GM19395 (cell line): Measurements from ENCODE around the gene CLASP1.
"Not testable (repeated sequence)": the region's sequence is repeated elsewhere in the genome, so short reads cannot be mapped to it uniquely, and the experiment has no call there.

Experiments
- ATAC-seq: cut with Tn5 transposase; IDR thresholded peaks from one replicate; pipeline ENCODE4 v1.9.1; 2021; ENCODE audit warnings: mild to moderate bottlenecking, moderate library complexity; ENCODE audit not compliant: unreplicated experiment

The CLASP1 gene

GRCh38 chr2:121359716-121360565 is 289.3 kb downstream of the CLASP1 start:
- ATAC-seq = no peak

- ATAC-seq = no peak
Observed at GRCh38 chr2:121359170-121359569, 290.1 kb downstream of the CLASP1 start.

- ATAC-seq = no peak
Observed at GRCh38 chr2:121358291-121358690, 291.0 kb downstream of the CLASP1 start.

DNA sequence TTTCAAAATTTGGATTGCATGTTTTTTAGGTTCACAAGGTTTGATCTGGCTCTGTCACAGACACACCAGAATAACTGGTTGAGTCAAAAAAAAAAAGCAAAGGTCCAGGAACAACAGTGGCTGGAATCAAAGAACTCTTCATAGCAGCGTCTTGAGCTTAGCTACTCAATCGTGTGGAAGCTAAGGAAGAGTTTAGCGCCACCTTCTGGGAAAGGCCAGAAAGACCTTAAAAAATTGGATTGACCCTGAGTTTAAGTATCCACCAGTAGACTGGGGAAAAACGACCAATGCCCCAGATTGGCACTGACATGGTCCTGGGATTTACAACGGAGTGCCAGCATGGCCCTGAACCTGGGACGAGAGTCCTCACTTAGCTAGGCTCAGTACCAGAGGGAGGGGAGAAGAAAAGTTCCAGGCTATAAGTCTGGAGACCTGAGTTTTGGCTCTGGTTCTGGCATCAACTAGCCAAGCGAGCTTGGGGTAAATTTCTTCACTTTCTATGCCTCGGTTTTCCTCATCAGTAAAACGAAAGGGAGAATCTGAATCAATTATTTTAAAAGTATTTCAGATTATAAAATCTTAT is 293.1 kb downstream of the CLASP1 start:
- peak; percentile 61 for ATAC-seq

DNA sequence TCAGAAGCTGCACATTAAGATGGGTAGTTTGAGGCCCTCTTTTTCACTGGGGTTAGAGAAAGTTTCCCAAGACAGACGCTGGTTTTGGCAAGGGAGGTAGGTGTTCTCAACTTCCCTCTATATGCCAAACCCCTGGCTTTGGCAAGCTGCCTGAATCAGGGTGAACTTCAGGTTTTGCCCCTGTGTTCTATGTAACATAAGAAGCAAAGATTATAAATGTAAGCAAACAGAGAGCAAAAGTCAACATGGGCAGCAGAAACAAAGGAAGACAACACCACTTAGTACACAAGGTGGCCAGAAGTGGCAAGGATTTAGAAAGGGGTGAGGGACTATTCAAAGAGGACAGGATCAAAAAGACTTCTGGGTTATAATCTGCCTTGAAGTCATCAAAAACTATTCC is 293.8 kb downstream of the CLASP1 start:
- ATAC-seq = no peak

DNA sequence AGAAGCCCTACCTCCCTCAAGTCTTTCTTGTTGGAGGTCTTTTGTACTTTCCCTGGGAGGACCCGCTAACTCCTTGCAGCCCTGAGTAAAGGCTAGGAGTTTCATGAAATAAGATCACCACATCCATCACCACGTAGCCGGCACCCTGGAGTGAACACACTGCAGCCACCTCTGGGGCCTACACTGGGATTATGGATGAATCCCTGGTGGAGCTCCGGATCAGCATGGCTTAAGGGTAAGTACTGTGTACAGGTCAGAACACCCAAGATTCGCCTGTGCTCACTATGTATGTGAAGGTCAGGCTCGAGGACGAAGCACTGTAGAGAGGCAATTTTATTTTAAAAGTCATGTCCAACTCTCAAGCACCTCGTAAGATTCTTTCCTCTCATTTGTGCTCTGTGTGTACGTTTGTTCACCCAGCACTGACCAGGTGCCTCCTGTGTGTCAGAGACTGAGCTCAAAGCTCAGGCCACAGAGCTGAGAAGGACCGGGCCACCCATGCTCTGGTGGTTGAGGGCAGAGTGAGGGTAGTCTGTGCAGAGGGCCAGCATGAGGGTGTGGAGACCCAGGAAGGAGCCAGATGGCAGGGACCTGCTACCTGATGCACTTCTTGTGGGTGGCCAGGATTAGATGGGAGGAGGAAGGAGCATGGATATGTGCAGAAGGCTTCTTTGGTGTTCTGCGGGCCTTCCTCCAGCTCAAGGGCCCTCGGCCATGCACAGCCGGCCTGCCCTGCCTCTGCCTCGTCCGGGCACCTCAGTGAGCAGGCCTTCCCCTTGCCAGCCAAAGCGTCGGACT is 297.5 kb downstream of the CLASP1 start:
- no peak for ATAC-seq

- ATAC-seq = no peak
Observed at GRCh38 chr2:121350890-121351289, 298.4 kb downstream of the CLASP1 start.

DNA sequence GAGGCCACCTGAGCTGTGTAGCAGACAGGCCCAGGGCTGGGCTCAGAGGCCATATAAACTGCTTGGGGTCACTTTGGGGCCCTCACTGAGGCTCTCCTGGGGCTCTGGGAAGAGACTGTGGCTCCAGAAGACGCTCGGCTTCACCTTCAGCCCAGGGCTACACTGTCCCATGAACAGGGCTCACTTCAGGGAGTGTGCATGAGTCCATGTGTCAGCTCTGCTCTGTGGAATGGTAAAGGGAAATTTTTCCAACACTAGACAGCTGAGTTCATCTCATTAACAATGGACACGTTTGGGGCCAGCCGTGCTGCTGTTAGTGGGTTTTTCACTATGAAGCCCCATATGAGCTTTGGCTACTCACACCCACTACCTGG is 298.9 kb downstream of the CLASP1 start:
- no peak for ATAC-seq

DNA sequence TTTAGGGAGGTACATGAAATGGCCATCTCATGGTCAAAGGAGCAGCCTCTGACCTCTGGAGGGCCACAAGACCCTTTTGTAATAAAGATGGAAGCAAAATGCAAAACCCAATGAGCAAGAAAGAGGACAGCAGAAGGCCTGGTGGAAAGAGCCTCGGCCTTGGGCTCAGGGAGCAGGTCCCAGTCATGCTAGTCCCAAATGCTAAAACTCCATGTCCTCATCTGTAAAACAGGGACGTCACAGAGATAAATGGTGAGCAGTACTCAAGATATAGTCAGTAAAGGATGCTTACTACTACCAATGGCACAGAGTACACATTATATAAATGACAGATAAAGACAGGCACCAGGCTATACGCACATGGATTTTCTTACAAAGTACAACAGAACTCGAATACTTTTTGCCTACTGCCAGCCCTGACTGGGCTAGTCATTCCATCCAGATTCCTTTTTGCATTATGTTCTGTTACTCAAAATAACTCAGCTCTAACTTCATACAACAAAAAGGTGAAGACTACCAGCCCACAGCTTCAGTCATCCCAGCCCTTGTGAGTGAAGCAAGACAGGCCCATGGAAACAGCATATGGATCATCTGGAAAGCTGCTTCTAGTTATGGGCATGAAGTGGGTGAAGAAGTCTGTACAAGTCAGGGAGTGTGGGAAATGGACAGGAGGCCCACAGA is 299.4 kb downstream of the CLASP1 start:
- no peak for ATAC-seq

DNA sequence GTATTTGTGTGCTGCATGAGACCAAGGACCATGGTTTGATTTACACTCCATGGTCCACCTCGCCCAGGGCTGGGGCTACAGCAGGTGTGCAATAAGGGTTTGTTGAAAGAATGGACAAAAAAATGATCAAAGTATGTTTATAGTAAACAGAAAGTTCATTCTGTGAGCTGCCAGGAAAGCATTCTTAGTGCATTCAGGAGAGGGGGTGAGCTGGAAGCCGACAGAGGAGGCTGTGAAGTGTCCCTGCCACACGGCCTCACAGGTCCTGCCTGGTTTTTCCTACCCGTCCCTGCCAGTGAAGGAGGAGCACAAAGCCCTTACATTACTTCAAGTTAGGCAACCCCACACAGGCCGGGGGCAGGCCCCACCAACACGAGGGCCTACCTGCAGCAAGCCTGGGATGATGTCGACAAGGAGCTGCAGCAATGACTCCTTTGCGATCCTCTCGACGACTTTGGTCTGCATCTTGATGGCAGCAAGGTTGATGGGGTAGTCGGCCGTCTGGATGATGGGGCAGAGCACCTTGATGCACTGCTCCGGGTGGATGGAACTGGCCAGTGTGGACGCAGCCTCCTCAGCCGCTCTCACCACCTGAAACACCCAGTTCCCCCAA is 301.0 kb downstream of the CLASP1 start:
- ATAC-seq = no peak

- ATAC-seq = no peak
Observed at GRCh38 chr2:121346859-121347258, 302.4 kb downstream of the CLASP1 start.

GRCh38 chr2:121346407-121346806 is 302.9 kb downstream of the CLASP1 start:
- ATAC-seq = no peak

DNA sequence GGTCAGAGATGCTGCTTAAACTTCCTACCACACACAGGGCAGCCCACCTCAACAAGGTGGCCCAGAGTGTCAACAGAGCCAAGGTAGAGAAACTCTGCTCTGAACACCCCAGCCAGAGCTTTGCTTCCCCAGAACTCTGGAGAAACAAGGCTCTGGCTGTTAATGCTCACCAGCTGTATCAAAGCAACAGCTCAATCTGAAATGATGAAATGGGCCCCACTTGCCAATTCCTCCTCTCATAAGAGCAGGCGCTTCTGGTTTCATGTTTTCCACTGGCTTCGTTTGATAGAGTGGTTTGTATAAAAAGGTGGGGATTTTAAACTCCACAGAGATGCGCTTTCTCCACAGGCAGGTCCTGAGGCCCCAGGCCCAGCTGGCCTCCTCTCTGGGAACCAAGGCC is 303.4 kb downstream of the CLASP1 start:
- ATAC-seq = no peak

- no peak for ATAC-seq
Observed at GRCh38 chr2:121345101-121345500, 304.2 kb downstream of the CLASP1 start.

GRCh38 chr2:121343828-121344399 is 305.3 kb downstream of the CLASP1 start:
- ATAC-seq = not testable (repeated sequence)

DNA sequence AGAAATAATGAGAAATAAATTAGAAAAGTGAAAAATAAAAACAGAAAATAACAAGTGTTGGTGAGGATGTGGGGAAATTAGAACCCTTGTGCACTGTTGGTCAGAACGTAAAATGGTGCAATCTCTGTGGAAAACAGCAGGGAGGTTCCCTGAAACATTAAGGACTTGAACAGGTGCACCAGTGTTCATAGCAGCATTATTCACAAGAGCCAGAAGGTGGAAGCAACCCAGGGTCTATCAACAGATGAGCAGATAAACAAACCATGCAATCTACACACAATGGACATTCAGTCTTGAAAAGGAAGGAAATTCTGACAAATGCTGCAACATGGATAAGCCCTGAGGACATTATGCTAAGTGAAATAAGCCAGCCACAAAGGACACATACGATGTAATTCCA is 306.1 kb downstream of the CLASP1 start:
- no peak for ATAC-seq

DNA sequence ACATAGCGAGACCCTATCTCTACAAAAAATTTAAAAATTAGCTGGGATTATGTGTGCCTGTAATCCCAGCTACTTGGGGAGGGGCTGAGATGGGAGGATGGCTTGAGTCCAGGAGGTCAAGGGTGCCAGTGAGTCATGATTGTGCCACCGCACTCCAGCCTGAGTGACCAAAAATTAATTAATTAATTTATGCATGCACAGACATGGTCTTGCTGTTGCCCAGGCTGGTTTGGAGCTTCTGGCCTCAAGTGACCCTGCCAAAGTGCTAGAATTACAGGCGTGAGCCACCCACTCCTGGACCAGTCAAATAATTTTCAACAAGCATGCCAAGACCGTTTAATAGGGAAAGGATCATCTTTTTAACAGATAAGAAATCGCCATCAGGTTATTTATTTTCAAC is 306.5 kb downstream of the CLASP1 start:
- ATAC-seq = no peak

DNA sequence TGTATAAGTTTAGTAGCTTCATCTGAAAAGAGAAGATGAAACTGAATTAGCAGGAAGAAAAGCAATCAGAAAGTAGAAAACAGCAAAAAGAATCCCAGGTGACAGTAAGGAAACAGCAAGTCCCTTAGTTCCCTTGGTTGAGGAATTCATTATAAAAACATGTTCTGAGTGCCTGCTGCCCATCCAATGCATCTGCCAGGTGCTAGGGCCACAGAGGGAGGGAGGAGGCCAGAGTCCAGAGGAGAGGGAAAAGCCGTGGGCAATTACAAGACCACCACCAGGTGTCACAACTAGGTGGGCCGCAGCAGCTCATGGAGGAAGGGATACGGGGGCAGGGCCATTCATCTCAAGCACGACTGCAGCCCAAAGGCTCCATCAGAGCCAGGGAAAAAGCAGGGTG is 308.3 kb downstream of the CLASP1 start:
- no peak for ATAC-seq

GRCh38 chr2:121338281-121338680 is 311.0 kb downstream of the CLASP1 start:
- ATAC-seq = no peak

DNA sequence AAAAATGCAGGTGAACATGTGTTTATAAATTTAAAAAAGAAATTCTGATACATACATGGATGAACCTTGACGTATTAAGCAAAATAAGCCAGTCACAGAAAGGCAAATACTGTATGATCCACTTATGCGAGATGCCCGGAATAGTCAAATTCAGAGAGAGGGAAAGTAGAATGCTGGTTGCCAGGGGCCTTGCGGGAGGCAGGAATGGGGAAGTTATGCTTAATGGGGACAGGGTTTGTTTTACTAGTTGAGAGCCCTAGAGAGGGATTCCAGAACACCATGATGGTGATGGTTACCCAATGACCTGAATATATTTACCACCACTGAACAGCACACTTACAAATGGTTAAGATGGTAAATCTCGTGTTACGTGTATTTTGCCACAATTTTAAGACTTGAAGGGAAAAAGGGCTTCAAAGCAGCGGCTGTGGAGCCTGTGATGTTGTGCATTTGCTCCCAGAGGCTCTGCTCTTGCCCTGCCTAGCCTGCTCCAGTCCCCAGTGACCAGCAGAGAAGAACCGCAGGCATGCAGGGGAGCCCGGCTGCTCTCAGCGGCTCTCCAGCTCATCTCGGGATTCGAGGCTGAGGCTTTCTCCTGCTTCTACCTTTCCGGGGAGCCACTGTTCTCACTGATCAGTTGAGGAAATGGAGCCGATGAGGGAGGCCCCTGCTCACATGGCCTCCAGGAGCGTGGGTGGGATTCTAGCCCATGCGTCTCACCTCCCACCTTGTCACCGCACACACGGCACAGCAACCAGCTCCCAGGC is 312.6 kb downstream of the CLASP1 start:
- ATAC-seq = no peak
